Measurements from ENCODE around the gene TAF1. TPM values are rescaled to one million over a fixed set of nuclear protein-coding genes. Genes with fewer than 3 reads are reported as not detected.

The TAF1 gene
- total and polyA plus RNA-seq, 2 donors (not counting 3 experiments of a cell fraction or from before 2014, with no cell fraction given) = 8.2 to 41.0 TPM

DNA sequence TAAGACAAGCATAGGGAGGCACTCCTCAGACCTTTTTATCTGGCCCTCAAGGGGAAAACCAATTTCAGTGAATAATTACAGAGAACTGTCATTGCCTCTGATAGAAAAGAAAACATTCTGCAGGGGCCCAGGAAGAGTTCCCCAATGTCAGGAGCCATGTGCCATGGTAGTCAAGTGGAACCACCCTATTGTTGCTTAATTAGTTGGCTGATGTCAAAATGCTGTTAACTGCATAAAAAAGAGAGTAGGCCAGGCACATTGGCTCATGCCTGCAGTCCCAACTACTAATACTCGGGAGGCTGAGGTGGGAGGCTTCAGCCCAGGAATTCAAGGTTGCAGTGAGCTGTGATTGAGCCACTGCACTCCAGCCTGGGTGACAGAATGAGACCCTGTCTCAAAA is 138.2 kb downstream of the TAF1 start:
- no peak overlapping the region for H3K4me3 ChIP-seq (replicated peaks in 1 of 3; ENCODE audit: insufficient read depth in 1 of 3, low read depth in 1 of 3, low read length in 3 of 3)
- H3K27me3 ChIP-seq (ENCODE audit: control insufficient read depth in 2 of 2, insufficient read depth in 2 of 2, low read length in 2 of 2) = no peaks in the 10 kb centered on the region
- DNase-seq (ENCODE audit: low read depth, low spot score) = no peak
- TF ChIP-seq POLR2AphosphoS5 (IDR thresholded peaks at IDR 0.05; ENCODE audit: insufficient read depth, low read depth, low read length) (no peak), EZH2 (IDR thresholded peaks at IDR 0.05; ENCODE audit: borderline replicate concordance, low read depth, low read length, severe bottlenecking) (no peak), JUN (IDR thresholded peaks at IDR 0.05; ENCODE audit: borderline replicate concordance, insufficient read depth, insufficient read length, low read depth) (no peak), MYC (IDR thresholded peaks at IDR 0.05; ENCODE audit: low read depth, low read length) (no peak), POLR2A (IDR thresholded peaks at IDR 0.05; ENCODE audit: low read depth, low read length) (no peak), GATA2 (IDR thresholded peaks at IDR 0.05; ENCODE audit: insufficient read depth, insufficient read length, low read depth, low read length) (no peak), FOS (IDR thresholded peaks at IDR 0.05; ENCODE audit: borderline replicate concordance, insufficient read depth, low read length) (no peak)
- TF ChIP-seq, protein P1, sequence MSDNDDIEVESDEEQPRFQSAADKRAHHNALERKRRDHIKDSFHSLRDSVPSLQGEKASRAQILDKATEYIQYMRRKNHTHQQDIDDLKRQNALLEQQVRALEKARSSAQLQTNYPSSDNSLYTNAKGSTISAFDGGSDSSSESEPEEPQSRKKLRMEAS (IDR thresholded peaks at IDR 0.05; ENCODE audit: insufficient read depth, insufficient read length) = no peak
- TF ChIP-seq, protein P2, sequence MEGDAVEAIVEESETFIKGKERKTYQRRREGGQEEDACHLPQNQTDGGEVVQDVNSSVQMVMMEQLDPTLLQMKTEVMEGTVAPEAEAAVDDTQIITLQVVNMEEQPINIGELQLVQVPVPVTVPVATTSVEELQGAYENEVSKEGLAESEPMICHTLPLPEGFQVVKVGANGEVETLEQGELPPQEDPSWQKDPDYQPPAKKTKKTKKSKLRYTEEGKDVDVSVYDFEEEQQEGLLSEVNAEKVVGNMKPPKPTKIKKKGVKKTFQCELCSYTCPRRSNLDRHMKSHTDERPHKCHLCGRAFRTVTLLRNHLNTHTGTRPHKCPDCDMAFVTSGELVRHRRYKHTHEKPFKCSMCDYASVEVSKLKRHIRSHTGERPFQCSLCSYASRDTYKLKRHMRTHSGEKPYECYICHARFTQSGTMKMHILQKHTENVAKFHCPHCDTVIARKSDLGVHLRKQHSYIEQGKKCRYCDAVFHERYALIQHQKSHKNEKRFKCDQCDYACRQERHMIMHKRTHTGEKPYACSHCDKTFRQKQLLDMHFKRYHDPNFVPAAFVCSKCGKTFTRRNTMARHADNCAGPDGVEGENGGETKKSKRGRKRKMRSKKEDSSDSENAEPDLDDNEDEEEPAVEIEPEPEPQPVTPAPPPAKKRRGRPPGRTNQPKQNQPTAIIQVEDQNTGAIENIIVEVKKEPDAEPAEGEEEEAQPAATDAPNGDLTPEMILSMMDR (IDR thresholded peaks at IDR 0.05; ENCODE audit: extremely low read depth in 1 of 2, insufficient read depth in 1 of 2, low read depth in 1 of 2, low read length in 2 of 2) = no peak
- no peak overlapping the region for H3K4me2 ChIP-seq (ENCODE audit: insufficient read depth, low read length)
- BruUV-seq (replicated peaks) = no TSS peak
- no peak overlapping the region for H3K27ac ChIP-seq (ENCODE audit: insufficient read depth, low read depth, low read length)
- intact Hi-C loops (cut with micrococcal nuclease) (no loop called here), dilution Hi-C loops (cut with MboI; ENCODE audit: extremely low pct_ligation_motif_present, low sequenced_read_pairs) (no loop called here)
- no peaks in the 10 kb centered on the region for H3K4me1 ChIP-seq (ENCODE audit: control insufficient read depth, extremely low read depth, insufficient read depth, low read length)
- H3K9me3 ChIP-seq (replicated peaks; ENCODE audit: control insufficient read depth, insufficient read depth, low read length) = no peaks in the 10 kb centered on the region
- no peaks in the 10 kb centered on the region for H3K79me2 ChIP-seq (ENCODE audit: control insufficient read depth, insufficient read depth, low read length)
- H3K9me1 ChIP-seq (replicated peaks; ENCODE audit: control insufficient read depth, extremely low read depth, insufficient read depth, low read length) = no peaks in the 10 kb centered on the region
- CTCF ChIA-PET = interaction anchor here (0.6 kb wide), 1 partner anchor 132 kb away, joined by 3 read pairs; no protein-coding TSS in a partner anchor
- no peaks in the 10 kb centered on the region for H3K36me3 ChIP-seq (ENCODE audit: control insufficient read depth in 2 of 2, extremely low read depth in 1 of 2, insufficient read depth in 2 of 2, low read length in 2 of 2)
- no peak overlapping the region for H3K9ac ChIP-seq (replicated peaks; ENCODE audit: extremely low read depth, insufficient read depth, low read length)
- no peak overlapping the region for H2AFZ ChIP-seq (ENCODE audit: low read depth, low read length)
- POLR2A ChIA-PET = no interaction called here
- H4K20me1 ChIP-seq (replicated peaks; ENCODE audit: control insufficient read depth, extremely low read depth, insufficient read depth, low read length) = no peaks in the 10 kb centered on the region
- no peak for FAIRE-seq
